Duodenal mucosa (tissue), 2 donors: ENCODE results near the gene C19orf85.

Source experiments
- H3K27ac ChIP-seq: one replicate; pipeline ENCODE4 v1.7.0; 2013; ENCODE audit warnings: low read depth, low read length
- H3K27me3 ChIP-seq, 2 donors: one replicate each; pipeline ENCODE4 v1.7.0; 2013; ENCODE audit warnings: low read length in 2 of 2, control low read depth in 1 of 2; ENCODE audit not compliant: insufficient read depth in 2 of 2, control insufficient read depth in 1 of 2
- H3K36me3 ChIP-seq, 2 donors: one replicate each; pipeline ENCODE4 v1.7.0; 2013; ENCODE audit warnings: low read length in 2 of 2, control low read depth in 1 of 2; ENCODE audit not compliant: insufficient read depth in 2 of 2, control insufficient read depth in 1 of 2
- H3K4me1 ChIP-seq, 2 donors: one replicate each; pipeline ENCODE4 v1.7.0; 2013; ENCODE audit warnings: low read length in 2 of 2, control low read depth in 1 of 2; ENCODE audit not compliant: insufficient read depth in 2 of 2, control insufficient read depth in 1 of 2
- H3K4me3 ChIP-seq, 2 donors: one replicate each; pipeline ENCODE4 v1.7.0; 2013; ENCODE audit warnings: low read length in 2 of 2, low read depth in 1 of 2
- H3K9ac ChIP-seq, 2 donors: one replicate each; pipeline ENCODE4 v1.7.0; 2013; ENCODE audit warnings: low read length in 2 of 2, low read depth in 1 of 2
- H3K9me3 ChIP-seq, 2 donors: one replicate each; pipeline ENCODE4 v1.7.0; 2013; ENCODE audit warnings: low read length in 2 of 2, control low read depth in 1 of 2; ENCODE audit not compliant: control insufficient read depth in 1 of 2

C19orf85 gene

GRCh38 chr19:55439052-55439451, 25.5 kb downstream of the C19orf85 start:
- Histone ChIP-seq H3K9ac (no peak overlapping the region), H3K9me3 (no peaks in the 10 kb centered on the region), H3K4me1 (peaks cover 6 to 13% of the 10 kb centered on the region in 2 donors), H3K36me3 (no peaks in the 10 kb centered on the region), H3K27me3 (peaks cover 45 to 56% of the 10 kb centered on the region in 2 donors), H3K27ac (no peak overlapping the region), H3K4me3 (no peak overlapping the region)

DNA sequence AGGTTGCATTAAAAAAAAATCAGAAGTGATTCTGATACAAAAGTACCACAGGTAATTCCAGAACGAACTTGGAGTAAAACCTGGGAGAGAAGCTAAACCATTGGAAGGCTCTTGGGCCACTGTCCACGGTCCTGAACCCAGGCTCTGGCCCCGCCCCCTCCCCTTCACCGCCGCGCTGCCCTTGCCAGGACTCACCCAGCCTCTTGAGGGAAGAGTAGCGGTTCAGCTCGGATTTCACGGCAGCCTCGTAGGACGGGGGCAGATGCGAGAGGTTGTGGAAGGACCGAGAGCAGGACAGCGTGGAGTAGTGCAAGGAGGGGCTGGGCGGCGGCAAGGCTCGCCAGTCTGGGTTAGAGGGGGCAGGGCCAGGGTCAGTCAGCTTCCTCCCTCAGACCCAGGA, 27.1 kb downstream of the C19orf85 start:
- H3K27ac ChIP-seq: no peak overlapping the region
- no peaks in the 10 kb centered on the region for H3K9me3 ChIP-seq
- no peaks in the 10 kb centered on the region for H3K36me3 ChIP-seq
- no peak overlapping the region for H3K9ac ChIP-seq
- H3K4me1 ChIP-seq: peaks cover 6 to 13% of the 10 kb centered on the region in 2 donors
- no peak overlapping the region for H3K4me3 ChIP-seq
- peaks cover 42 to 57% of the 10 kb centered on the region in 2 donors for H3K27me3 ChIP-seq

- Histone ChIP-seq H3K9me3 (no peaks in the 10 kb centered on the region), H3K4me1 (peaks cover 5 to 11% of the 10 kb centered on the region in 2 donors), H3K27ac (no peak overlapping the region), H3K27me3 (peaks cover 45 to 61% of the 10 kb centered on the region in 2 donors), H3K4me3 (no peak overlapping the region), H3K9ac (no peak overlapping the region), H3K36me3 (no peaks in the 10 kb centered on the region)
These were observed 27.7 kb downstream of the C19orf85 start for GRCh38 chr19:55436847-55437246.

DNA sequence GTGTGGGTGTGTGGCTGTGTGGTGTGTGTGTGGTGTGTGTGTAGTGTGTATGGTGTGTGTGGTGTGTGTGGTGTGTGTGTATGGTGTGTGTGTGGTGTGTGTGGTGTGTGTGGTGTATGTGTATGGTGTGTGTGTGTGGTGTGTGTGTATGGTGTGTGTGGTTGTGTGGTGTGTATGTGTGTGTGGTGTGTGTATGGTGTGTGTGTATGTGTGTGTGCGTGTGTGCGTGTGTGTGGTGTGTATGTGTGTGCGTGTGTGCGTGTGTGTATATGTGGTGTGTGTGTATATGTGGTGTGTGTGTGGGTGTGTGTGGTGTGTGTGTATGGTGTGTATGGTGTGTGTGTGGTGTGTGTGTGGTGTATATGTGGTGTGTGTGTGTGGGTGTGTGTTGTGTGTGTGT, 29.5 kb downstream of the C19orf85 start:
- Histone ChIP-seq H3K27me3 (peaks cover 34 to 47% of the 10 kb centered on the region in 2 donors), H3K4me3 (no peak overlapping the region), H3K4me1 (no peaks in the 10 kb centered on the region)

GRCh38 chr19:55434356-55434919, 30.1 kb downstream of the C19orf85 start:
- no peak overlapping the region for H3K27ac ChIP-seq
- no peak overlapping the region for H3K4me3 ChIP-seq
- H3K4me1 ChIP-seq: no peaks in the 10 kb centered on the region
- no peaks in the 10 kb centered on the region for H3K36me3 ChIP-seq
- H3K27me3 ChIP-seq: peaks cover 31 to 43% of the 10 kb centered on the region in 2 donors
- no peaks in the 10 kb centered on the region for H3K9me3 ChIP-seq
- H3K9ac ChIP-seq: no peak overlapping the region

More for the DNA sequence above, 29.5 kb downstream of the C19orf85 start:
- no peak overlapping the region for H3K27ac ChIP-seq
- no peaks in the 10 kb centered on the region for H3K36me3 ChIP-seq
- no peak overlapping the region for H3K9ac ChIP-seq
- H3K9me3 ChIP-seq: no peaks in the 10 kb centered on the region

GRCh38 chr19:55433292-55433691, 31.3 kb downstream of the C19orf85 start:
- Histone ChIP-seq H3K27ac (no peak overlapping the region), H3K9me3 (no peaks in the 10 kb centered on the region), H3K36me3 (no peaks in the 10 kb centered on the region), H3K4me1 (no peaks in the 10 kb centered on the region), H3K27me3 (peaks cover 26 to 41% of the 10 kb centered on the region in 2 donors), H3K4me3 (no peak overlapping the region), H3K9ac (no peak overlapping the region)

- Histone ChIP-seq H3K27ac (no peak overlapping the region), H3K27me3 (peaks cover 25 to 42% of the 10 kb centered on the region in 2 donors), H3K9ac (no peak overlapping the region)
These were observed 32.2 kb downstream of the C19orf85 start for GRCh38 chr19:55432241-55432959.

GRCh38 chr19:55431183-55431582, 33.4 kb downstream of the C19orf85 start:
- Histone ChIP-seq H3K9me3 (no peaks in the 10 kb centered on the region), H3K4me1 (no peaks in the 10 kb centered on the region), H3K27me3 (peaks cover 25 to 36% of the 10 kb centered on the region in 2 donors), H3K9ac (no peak overlapping the region), H3K36me3 (no peaks in the 10 kb centered on the region), H3K27ac (no peak overlapping the region), H3K4me3 (no peak overlapping the region)

More at GRCh38 chr19:55432241-55432959, 32.2 kb downstream of the C19orf85 start:
- no peaks in the 10 kb centered on the region for H3K4me1 ChIP-seq
- no peaks in the 10 kb centered on the region for H3K9me3 ChIP-seq
- H3K36me3 ChIP-seq: no peaks in the 10 kb centered on the region
- H3K4me3 ChIP-seq: no peak overlapping the region

DNA sequence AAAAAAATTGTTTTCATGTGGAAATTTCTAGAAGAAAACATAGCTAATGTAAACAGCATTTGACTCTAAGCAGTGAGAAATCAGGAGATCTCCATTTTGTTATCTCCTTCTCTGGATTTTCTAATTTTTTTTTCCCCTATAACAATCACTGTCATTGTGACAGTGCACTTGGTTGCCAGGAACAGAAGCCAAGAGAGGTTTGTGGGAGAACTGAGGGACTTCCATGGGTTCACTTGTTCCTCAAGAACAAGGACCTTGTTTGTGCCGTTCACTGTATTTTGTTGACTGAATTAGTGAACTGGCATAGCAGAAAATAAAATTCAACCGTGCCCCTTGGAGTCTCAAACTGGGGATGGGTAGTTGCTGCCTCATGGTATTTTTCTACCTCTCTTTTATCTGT, 38.5 kb downstream of the C19orf85 start:
- no peak overlapping the region for H3K9ac ChIP-seq

GRCh38 chr19:55424518-55424917, 40.0 kb downstream of the C19orf85 start:
- H3K9ac ChIP-seq: no peak overlapping the region
- no peak overlapping the region for H3K27ac ChIP-seq
- H3K4me1 ChIP-seq: no peaks in the 10 kb centered on the region
- no peak overlapping the region for H3K4me3 ChIP-seq
- H3K9me3 ChIP-seq: no peaks in the 10 kb centered on the region
- no peaks in the 10 kb centered on the region for H3K36me3 ChIP-seq
- peaks cover 7 to 8% of the 10 kb centered on the region in 2 donors for H3K27me3 ChIP-seq

More for the DNA sequence above, 38.5 kb downstream of the C19orf85 start:
- no peak overlapping the region for H3K4me3 ChIP-seq
- H3K9me3 ChIP-seq: no peaks in the 10 kb centered on the region
- H3K27me3 ChIP-seq: peaks cover 7 to 8% of the 10 kb centered on the region in 2 donors
- no peaks in the 10 kb centered on the region for H3K4me1 ChIP-seq
- H3K27ac ChIP-seq: no peak overlapping the region
- no peaks in the 10 kb centered on the region for H3K36me3 ChIP-seq
